Stomach (tissue), 19 donors: ENCODE measurements around the gene UBQLN1. TPM values are rescaled to one million over a fixed set of nuclear protein-coding genes. Genes with fewer than 3 reads are reported as not detected.

Experiments
- DNase-seq, 2 donors: peaks; one replicate each; pipeline versions ENCODE4 v3.0.0 to v3.0.0-alpha.2; 2013 to 2019
- H3K27ac ChIP-seq, 5 donors: fragments of 200-600 bp in 4 of 5; sonication (generic) in 4 of 5; one replicate each; pipeline ENCODE4 v1.5.1; 2013 to 2019; ENCODE audit warnings: mild to moderate bottlenecking in 1 of 5, moderate library complexity in 1 of 5
- H3K27me3 ChIP-seq, 3 donors: fragments of 200-600 bp; sonication (generic); one replicate each; pipeline ENCODE4 v1.5.1; 2017 to 2019; ENCODE audit warnings: mixed run types in 1 of 3
- H3K36me3 ChIP-seq, 4 donors: fragments of 200-600 bp; sonication (generic); 1 replicate in 3 of 4; 2 replicates in 1 of 4; pipeline ENCODE4 v1.5.1; 2016 to 2019
- H3K4me1 ChIP-seq, 4 donors: fragments of 200-600 bp; sonication (generic); one replicate each; pipeline ENCODE4 v1.5.1; 2016 to 2019
- H3K4me3 ChIP-seq, 4 donors: fragments of 200-600 bp; sonication (generic) in 3 of 4; one replicate each; pipeline ENCODE4 v1.5.1; 2016 to 2019; ENCODE audit warnings: mild to moderate bottlenecking in 1 of 4
- H3K9me3 ChIP-seq, 4 donors: fragments of 200-600 bp; sonication (generic); one replicate each; pipeline ENCODE4 v1.5.1; 2016 to 2019
- CTCF ChIP-seq, 7 experiments: fragments of 450-650 bp in 4 of 7; fragments of 200-600 bp in 3 of 7; sonication (generic) in 3 of 7; IDR thresholded peaks; one replicate each; pipeline ENCODE4 v1.5.1; 2016 to 2019; ENCODE audit warnings: antibody characterized with exemption in 7 of 7, control low read depth in 2 of 7, mild to moderate bottlenecking in 1 of 7
- EP300 ChIP-seq: sonication (generic); formaldehyde crosslinking; IDR thresholded peaks from one replicate; pipeline ENCODE4 v1.6.1; 2017; ENCODE audit warnings: antibody characterized with exemption
- POLR2A ChIP-seq, 4 donors: fragments of 450-650 bp; IDR thresholded peaks; one replicate each; pipeline ENCODE4 v1.6.1; 2016; ENCODE audit warnings: antibody characterized with exemption in 4 of 4, control low read depth in 2 of 4, mild to moderate bottlenecking in 1 of 4, moderate library complexity in 1 of 4
- POLR2AphosphoS5 ChIP-seq, 3 donors: sonication (generic); formaldehyde crosslinking; IDR thresholded peaks; one replicate each; pipeline ENCODE4 v1.6.1; 2016; ENCODE audit warnings: antibody characterized with exemption in 3 of 3
- WGBS, 5 donors: extraction: QIAGEN DNeasy Blood & Tissue Kit in 3 of 5; methylation state at CpG; one replicate each; pipeline versions ENCODE4 v1.1.5 to v1.1.7; 2013 to 2018; 5-methylcytosine and 5-hydroxymethylcytosine counted together
- intact Hi-C: fragments of 100-400 bp; cut with DNase I; formaldehyde crosslinking; loops from one replicate; pipeline ENCODE4 v1.15.1; 2023; ENCODE audit warnings: low total_unique reads
- long read RNA-seq, 10 donors: transcript quantifications; one replicate each; lab custom pipeline, GENCODE V29; 2026
- polyA plus RNA-seq, 3 donors: library from polyadenylated mRNA; stranded (reverse); fragments of 200-250 nt; gene quantifications; one replicate each; pipeline ENCODE4 v1.2.3, GENCODE V29; 2013
- total RNA-seq, 5 donors: library from RNA; depleted of rRNA; stranded (reverse); fragments of >200 nt; gene quantifications; one replicate each; pipeline versions ENCODE4 v1.1.0 to v1.2.3, GENCODE V29; 2014 to 2016
- donor health status: healthy with polysubstance abuse.
- donor health status: Bipolar disorder and iron deficiency.
- donor health status: healthy.

The UBQLN1 gene
- total RNA-seq (100 to 1,000 TPM in 2 of 5 donors, 10 to 100 TPM in 3; 68.3 to 124 (median 91.6) TPM), polyA plus RNA-seq (10 to 100 TPM; 24.5 to 34.5 (median 27.1) TPM)
- long read RNA-seq, donor 1, full-length matches to known transcripts: 5 of 5 reads
- long read RNA-seq, donor 1, partial matches to known transcripts: 0 of 5 reads
- long read RNA-seq, donor 1, other reads (novel, unspliced or antisense): 0 of 5 reads
- long read RNA-seq, donor 2, full-length matches to known transcripts: 15 of 26 reads
- long read RNA-seq, donor 2, partial matches to known transcripts: 11 of 26 reads
- long read RNA-seq, donor 2, other reads (novel, unspliced or antisense): 0 of 26 reads
- long read RNA-seq, donor 3, full-length matches to known transcripts: 3 of 3 reads
- long read RNA-seq, donor 3, partial matches to known transcripts: 0 of 3 reads
- long read RNA-seq, donor 3, other reads (novel, unspliced or antisense): 0 of 3 reads
- long read RNA-seq, donor 4, full-length matches to known transcripts: 1 of 1 reads
- long read RNA-seq, donor 4, partial matches to known transcripts: 0 of 1 reads
- long read RNA-seq, donor 4, other reads (novel, unspliced or antisense): 0 of 1 reads
- long read RNA-seq, donor 5, full-length matches to known transcripts: 10 of 22 reads
- long read RNA-seq, donor 5, partial matches to known transcripts: 12 of 22 reads
- long read RNA-seq, donor 5, other reads (novel, unspliced or antisense): 0 of 22 reads
- long read RNA-seq, donor 6, full-length matches to known transcripts: 29 of 53 reads
- long read RNA-seq, donor 6, partial matches to known transcripts: 24 of 53 reads
- long read RNA-seq, donor 6, other reads (novel, unspliced or antisense): 0 of 53 reads
- long read RNA-seq, donor 7, full-length matches to known transcripts: 11 of 22 reads
- long read RNA-seq, donor 7, partial matches to known transcripts: 11 of 22 reads
- long read RNA-seq, donor 7, other reads (novel, unspliced or antisense): 0 of 22 reads
- long read RNA-seq, donor 8, full-length matches to known transcripts: 9 of 9 reads
- long read RNA-seq, donor 8, partial matches to known transcripts: 0 of 9 reads
- long read RNA-seq, donor 8, other reads (novel, unspliced or antisense): 0 of 9 reads
- long read RNA-seq, donor 9, full-length matches to known transcripts: 11 of 16 reads
- long read RNA-seq, donor 9, partial matches to known transcripts: 5 of 16 reads
- long read RNA-seq, donor 9, other reads (novel, unspliced or antisense): 0 of 16 reads
- long read RNA-seq, donor 10: 0 reads

DNA sequence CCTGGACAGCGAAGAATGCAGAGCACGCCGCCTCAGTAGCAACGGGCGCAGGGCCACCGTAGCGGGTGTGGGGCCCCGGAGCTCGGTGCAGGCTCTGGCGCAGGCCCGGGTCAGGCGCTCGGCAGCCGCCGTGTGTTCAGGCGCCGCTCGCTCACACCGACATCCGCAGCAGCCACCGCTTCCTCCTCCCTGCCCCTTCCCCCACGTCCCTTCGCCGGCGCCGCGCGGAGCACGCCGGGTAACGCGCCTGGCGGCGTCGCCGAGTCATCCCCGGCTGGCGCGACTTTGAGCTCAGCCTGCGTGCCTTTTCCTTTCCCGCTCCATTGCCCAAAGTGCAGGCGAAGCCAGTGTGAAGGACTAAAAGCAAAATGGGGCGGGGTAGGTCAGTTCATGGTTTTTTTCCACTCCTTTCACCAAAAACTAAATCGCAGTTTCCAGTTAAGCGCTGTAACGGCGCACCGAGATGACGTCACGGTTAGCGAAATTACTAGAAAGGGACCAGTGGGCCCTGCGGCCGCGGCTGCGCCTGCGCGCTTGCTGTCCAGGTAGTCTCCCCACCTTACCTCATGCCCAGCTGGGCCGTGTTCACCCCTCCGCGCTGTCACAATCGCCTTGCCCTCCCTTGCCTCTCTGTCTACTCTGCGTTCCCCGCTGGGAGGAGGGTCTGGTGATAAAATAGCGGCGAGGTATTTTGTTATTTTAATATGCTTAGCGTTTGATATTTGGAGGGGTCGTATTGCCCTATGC lies at the start of gene UBQLN1:
TSS of gene UBQLN1 (minus strand) at position 191 of the 747 bp plus-strand sequence. CDS start 279 bp downstream, outside the sequence.
- DNase-seq: peak; percentile 96 to 98
- intact Hi-C loops: no loop called here
- WGBS, 5 donors: 0 to 1% (median 0%) methylated on average over 41 to 67 of the region's 67 CpGs
- peak within 1 kb of the TSS; percentile 74 to 92 (median 80) for H3K4me3 ChIP-seq
- TF ChIP-seq EP300 (no peak), POLR2A (IDR thresholded peaks at IDR 0.05) (peak in 2 of 4 donors; percentile 85 to 93), CTCF (IDR thresholded peaks at IDR 0.05) (peak in 1 of 7 experiments; percentile 36), POLR2AphosphoS5 (IDR thresholded peaks at IDR 0.05) (peak; percentile 50 to 97 (median 94))
- H3K4me1 ChIP-seq: peaks cover 15 to 45% (median 34%) of the 10 kb centered on the region in 4 donors
- no peaks in the 10 kb centered on the region for H3K9me3 ChIP-seq
- H3K36me3 ChIP-seq: peaks cover 0 to 4% (median 0%) of the 10 kb centered on the region in 4 donors
- H3K27me3 ChIP-seq: no peaks in the 10 kb centered on the region
- peak within 1 kb of the TSS; percentile 93 to 100 (median 99) for H3K27ac ChIP-seq

DNA sequence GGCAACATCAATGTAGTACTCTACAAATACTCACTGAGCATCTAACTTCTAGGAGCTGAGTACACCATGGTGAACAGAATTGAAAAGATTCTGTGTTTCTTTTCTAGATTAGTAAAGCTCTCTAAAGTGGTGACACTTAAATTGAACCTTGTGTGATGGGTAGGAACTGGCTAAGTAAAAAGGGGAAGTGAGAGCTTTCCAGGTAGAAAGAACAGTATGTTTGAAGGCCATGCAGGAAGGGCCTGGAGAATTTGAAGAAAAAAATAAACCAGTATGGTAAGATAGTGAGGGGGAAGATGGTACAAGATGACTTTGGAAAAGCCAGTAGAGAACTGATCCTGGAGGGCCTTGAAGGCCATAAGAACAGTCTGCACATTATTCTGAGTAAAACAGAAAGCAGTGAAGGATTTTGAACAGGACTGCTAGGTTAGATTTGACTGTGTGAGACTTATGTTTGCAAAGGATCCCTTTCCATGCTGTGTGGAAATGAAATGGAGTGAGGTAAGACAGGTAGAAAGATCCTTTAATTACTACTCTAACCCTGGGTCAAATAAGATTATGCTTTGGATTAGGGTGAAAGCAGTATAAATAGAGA lies 46.7 kb upstream of the UBQLN1 start:
- Histone ChIP-seq H3K4me1 (no peaks in the 10 kb centered on the region), H3K36me3 (peaks cover 0 to 45% (median 20%) of the 10 kb centered on the region in 4 donors), H3K9me3 (no peaks in the 10 kb centered on the region), H3K27ac (no peak overlapping the region), H3K27me3 (no peaks in the 10 kb centered on the region), H3K4me3 (no peak overlapping the region)
- intact Hi-C loops: no loop called here
- no peak for TF ChIP-seq POLR2AphosphoS5 (IDR thresholded peaks at IDR 0.05)
- TF ChIP-seq EP300: no peak
- no peak for TF ChIP-seq CTCF (IDR thresholded peaks at IDR 0.05)
- TF ChIP-seq POLR2A (IDR thresholded peaks at IDR 0.05): no peak
- no peak for DNase-seq

- no peak for DNase-seq
- H3K4me1 ChIP-seq: no peaks in the 10 kb centered on the region
- no peak overlapping the region for H3K27ac ChIP-seq
- H3K36me3 ChIP-seq: peaks cover 0 to 52% (median 20%) of the 10 kb centered on the region in 4 donors
- 80 to 92% (median 84%) methylated on average over 3 of the region's 3 CpGs for WGBS, 5 donors
- TF ChIP-seq CTCF (IDR thresholded peaks at IDR 0.05) (no peak), EP300 (no peak), POLR2AphosphoS5 (IDR thresholded peaks at IDR 0.05) (no peak), POLR2A (IDR thresholded peaks at IDR 0.05) (no peak)
- intact Hi-C loops: no loop called here
- no peak overlapping the region for H3K4me3 ChIP-seq
- no peaks in the 10 kb centered on the region for H3K27me3 ChIP-seq
- no peaks in the 10 kb centered on the region for H3K9me3 ChIP-seq
These were observed 41.9 kb upstream of the UBQLN1 start for GRCh38 chr9:83749706-83750105.
